Neural progenitor cell (in vitro differentiated cells): ENCODE results near the gene TM9SF4.

Source experiments
- EZH2 ChIP-seq: fragments of 200-600 bp; sonication (generic); IDR thresholded peaks from 2 replicates; pipeline ENCODE4 v1.6.1; 2017; ENCODE audit warnings: antibody characterized with exemption, mild to moderate bottlenecking, moderate library complexity
- EZH2phosphoT487 ChIP-seq: fragments of 200-600 bp; sonication (generic); IDR thresholded peaks from 2 replicates; pipeline ENCODE4 v1.6.1; 2017; ENCODE audit warnings: antibody characterized with exemption
- TF ChIP-seq, protein P1 (sequence below): fragments of 200-600 bp; sonication (generic); IDR thresholded peaks from 2 replicates; pipeline ENCODE4 v1.5.1; 2017; ENCODE audit warnings: antibody characterized with exemption, mild to moderate bottlenecking

- TF ChIP-seq, protein P1, sequence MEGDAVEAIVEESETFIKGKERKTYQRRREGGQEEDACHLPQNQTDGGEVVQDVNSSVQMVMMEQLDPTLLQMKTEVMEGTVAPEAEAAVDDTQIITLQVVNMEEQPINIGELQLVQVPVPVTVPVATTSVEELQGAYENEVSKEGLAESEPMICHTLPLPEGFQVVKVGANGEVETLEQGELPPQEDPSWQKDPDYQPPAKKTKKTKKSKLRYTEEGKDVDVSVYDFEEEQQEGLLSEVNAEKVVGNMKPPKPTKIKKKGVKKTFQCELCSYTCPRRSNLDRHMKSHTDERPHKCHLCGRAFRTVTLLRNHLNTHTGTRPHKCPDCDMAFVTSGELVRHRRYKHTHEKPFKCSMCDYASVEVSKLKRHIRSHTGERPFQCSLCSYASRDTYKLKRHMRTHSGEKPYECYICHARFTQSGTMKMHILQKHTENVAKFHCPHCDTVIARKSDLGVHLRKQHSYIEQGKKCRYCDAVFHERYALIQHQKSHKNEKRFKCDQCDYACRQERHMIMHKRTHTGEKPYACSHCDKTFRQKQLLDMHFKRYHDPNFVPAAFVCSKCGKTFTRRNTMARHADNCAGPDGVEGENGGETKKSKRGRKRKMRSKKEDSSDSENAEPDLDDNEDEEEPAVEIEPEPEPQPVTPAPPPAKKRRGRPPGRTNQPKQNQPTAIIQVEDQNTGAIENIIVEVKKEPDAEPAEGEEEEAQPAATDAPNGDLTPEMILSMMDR: no peak
- no peak for TF ChIP-seq EZH2phosphoT487
- TF ChIP-seq EZH2: no peak
Measured at GRCh38 chr20:32205110-32205842, 95.8 kb downstream of the TM9SF4 start.
